ENCODE measurements around the gene HBEGF. TPM values are rescaled to one million over a fixed set of nuclear protein-coding genes. Genes with fewer than 3 reads are reported as not detected.

The HBEGF gene
- total and polyA plus RNA-seq, 2 experiments from 2014 or later: 2.2 to 2.9 TPM

DNA sequence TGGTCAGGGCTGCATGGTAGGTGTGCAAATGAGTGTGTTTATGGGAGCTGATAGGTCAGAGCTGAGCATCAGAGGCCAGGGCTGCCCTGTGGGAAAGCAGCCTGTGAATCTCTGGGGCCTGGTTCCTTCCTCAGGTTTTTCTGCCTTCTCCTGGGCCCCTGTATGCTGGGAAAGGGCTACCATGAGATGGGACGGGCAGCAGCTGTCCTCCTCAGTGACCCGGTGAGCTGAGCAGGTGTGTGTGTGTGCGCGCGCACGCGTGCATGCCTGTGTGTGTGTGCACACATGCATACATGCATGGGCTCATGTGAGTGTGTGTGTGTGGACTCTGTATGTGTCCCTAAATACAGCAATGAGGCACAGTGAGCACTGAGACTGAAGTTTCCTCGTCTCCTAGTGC lies 15.9 kb upstream of the HBEGF start:
- Mint-ChIP-seq H3K36me3 (ENCODE audit: low read depth) (no peaks in the 10 kb centered on the region), H3K4me3 (no peak overlapping the region; the same call in 2 of the 3 replicates), H3K27ac (no peak overlapping the region), H3K4me1 (peaks cover 10% of the 10 kb centered on the region), H3K27me3 (ENCODE audit: insufficient read depth, low read depth, poor library complexity) (peaks cover 23% of the 10 kb centered on the region), H3K9me3 (no peaks in the 10 kb centered on the region)
- Histone ChIP-seq H3K27ac (ENCODE audit: low read depth) (no peak overlapping the region), H3K4me1 (ENCODE audit: insufficient read depth) (0 out of 2 replicates have a peak, but pooled peaks cover 2% of the 10 kb centered on the region), H3K79me2 (replicated peaks; ENCODE audit: insufficient read depth) (no peaks in the 10 kb centered on the region), H3K36me3 (ENCODE audit: insufficient read depth) (no peaks in the 10 kb centered on the region), H3K9me2 (ENCODE audit: insufficient read depth) (0 out of 2 replicates have a peak, but pooled peaks cover 2% of the 10 kb centered on the region), H4K20me1 (replicated peaks; ENCODE audit: insufficient read depth) (no peaks in the 10 kb centered on the region), H3F3A (replicated peaks; ENCODE audit: low read depth) (no peaks in the 10 kb centered on the region), H3K4me3 (no peak overlapping the region), H3K27me3 (ENCODE audit: insufficient read depth) (peaks cover 11% of the 10 kb centered on the region; the same call in 1 of the 2 replicates), H2AFZ (no peak overlapping the region), H3K4me2 (no peak overlapping the region)
- no peak for DNase-seq (ENCODE audit: low spot score)
- TF ChIP-seq NANOG (IDR thresholded peaks at IDR 0.05; ENCODE audit: borderline replicate concordance) (no peak), EZH2phosphoT487 (IDR thresholded peaks at IDR 0.05; ENCODE audit: unreplicated experiment) (no peak), ZNF331 (CRISPR knock-in tag; IDR thresholded peaks at IDR 0.05; ENCODE audit: low read depth) (no peak), ZNF114 (CRISPR knock-in tag; IDR thresholded peaks at IDR 0.05) (no peak), STAT1 (IDR thresholded peaks at IDR 0.05; ENCODE audit: unreplicated experiment) (no peak), JUNB (IDR thresholded peaks at IDR 0.05; ENCODE audit: unreplicated experiment) (no peak)
- TF ChIP-seq, protein P1, sequence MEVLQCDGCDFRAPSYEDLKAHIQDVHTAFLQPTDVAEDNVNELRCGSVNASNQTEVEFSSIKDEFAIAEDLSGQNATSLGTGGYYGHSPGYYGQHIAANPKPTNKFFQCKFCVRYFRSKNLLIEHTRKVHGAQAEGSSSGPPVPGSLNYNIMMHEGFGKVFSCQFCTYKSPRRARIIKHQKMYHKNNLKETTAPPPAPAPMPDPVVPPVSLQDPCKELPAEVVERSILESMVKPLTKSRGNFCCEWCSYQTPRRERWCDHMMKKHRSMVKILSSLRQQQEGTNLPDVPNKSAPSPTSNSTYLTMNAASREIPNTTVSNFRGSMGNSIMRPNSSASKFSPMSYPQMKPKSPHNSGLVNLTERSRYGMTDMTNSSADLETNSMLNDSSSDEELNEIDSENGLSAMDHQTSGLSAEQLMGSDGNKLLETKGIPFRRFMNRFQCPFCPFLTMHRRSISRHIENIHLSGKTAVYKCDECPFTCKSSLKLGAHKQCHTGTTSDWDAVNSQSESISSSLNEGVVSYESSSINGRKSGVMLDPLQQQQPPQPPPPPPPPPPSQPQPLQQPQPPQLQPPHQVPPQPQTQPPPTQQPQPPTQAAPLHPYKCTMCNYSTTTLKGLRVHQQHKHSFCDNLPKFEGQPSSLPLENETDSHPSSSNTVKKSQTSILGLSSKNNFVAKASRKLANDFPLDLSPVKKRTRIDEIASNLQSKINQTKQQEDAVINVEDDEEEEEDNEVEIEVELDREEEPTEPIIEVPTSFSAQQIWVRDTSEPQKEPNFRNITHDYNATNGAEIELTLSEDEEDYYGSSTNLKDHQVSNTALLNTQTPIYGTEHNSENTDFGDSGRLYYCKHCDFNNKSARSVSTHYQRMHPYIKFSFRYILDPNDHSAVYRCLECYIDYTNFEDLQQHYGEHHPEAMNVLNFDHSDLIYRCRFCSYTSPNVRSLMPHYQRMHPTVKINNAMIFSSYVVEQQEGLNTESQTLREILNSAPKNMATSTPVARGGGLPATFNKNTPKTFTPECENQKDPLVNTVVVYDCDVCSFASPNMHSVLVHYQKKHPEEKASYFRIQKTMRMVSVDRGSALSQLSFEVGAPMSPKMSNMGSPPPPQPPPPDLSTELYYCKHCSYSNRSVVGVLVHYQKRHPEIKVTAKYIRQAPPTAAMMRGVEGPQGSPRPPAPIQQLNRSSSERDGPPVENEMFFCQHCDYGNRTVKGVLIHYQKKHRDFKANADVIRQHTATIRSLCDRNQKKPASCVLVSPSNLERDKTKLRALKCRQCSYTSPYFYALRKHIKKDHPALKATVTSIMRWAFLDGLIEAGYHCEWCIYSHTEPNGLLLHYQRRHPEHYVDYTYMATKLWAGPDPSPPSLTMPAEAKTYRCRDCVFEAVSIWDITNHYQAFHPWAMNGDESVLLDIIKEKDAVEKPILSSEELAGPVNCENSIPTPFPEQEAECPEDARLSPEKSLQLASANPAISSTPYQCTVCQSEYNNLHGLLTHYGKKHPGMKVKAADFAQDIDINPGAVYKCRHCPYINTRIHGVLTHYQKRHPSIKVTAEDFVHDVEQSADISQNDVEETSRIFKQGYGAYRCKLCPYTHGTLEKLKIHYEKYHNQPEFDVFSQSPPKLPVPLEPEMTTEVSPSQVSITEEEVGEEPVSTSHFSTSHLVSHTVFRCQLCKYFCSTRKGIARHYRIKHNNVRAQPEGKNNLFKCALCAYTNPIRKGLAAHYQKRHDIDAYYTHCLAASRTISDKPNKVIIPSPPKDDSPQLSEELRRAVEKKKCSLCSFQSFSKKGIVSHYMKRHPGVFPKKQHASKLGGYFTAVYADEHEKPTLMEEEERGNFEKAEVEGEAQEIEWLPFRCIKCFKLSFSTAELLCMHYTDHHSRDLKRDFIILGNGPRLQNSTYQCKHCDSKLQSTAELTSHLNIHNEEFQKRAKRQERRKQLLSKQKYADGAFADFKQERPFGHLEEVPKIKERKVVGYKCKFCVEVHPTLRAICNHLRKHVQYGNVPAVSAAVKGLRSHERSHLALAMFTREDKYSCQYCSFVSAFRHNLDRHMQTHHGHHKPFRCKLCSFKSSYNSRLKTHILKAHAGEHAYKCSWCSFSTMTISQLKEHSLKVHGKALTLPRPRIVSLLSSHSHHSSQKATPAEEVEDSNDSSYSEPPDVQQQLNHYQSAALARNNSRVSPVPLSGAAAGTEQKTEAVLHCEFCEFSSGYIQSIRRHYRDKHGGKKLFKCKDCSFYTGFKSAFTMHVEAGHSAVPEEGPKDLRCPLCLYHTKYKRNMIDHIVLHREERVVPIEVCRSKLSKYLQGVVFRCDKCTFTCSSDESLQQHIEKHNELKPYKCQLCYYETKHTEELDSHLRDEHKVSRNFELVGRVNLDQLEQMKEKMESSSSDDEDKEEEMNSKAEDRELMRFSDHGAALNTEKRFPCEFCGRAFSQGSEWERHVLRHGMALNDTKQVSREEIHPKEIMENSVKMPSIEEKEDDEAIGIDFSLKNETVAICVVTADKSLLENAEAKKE (CRISPR knock-in tag; IDR thresholded peaks at IDR 0.05): no peak
- TF ChIP-seq, protein P2, sequence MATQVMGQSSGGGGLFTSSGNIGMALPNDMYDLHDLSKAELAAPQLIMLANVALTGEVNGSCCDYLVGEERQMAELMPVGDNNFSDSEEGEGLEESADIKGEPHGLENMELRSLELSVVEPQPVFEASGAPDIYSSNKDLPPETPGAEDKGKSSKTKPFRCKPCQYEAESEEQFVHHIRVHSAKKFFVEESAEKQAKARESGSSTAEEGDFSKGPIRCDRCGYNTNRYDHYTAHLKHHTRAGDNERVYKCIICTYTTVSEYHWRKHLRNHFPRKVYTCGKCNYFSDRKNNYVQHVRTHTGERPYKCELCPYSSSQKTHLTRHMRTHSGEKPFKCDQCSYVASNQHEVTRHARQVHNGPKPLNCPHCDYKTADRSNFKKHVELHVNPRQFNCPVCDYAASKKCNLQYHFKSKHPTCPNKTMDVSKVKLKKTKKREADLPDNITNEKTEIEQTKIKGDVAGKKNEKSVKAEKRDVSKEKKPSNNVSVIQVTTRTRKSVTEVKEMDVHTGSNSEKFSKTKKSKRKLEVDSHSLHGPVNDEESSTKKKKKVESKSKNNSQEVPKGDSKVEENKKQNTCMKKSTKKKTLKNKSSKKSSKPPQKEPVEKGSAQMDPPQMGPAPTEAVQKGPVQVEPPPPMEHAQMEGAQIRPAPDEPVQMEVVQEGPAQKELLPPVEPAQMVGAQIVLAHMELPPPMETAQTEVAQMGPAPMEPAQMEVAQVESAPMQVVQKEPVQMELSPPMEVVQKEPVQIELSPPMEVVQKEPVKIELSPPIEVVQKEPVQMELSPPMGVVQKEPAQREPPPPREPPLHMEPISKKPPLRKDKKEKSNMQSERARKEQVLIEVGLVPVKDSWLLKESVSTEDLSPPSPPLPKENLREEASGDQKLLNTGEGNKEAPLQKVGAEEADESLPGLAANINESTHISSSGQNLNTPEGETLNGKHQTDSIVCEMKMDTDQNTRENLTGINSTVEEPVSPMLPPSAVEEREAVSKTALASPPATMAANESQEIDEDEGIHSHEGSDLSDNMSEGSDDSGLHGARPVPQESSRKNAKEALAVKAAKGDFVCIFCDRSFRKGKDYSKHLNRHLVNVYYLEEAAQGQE (IDR thresholded peaks at IDR 0.05; ENCODE audit: unreplicated experiment): no peak
- TF ChIP-seq, protein P3, sequence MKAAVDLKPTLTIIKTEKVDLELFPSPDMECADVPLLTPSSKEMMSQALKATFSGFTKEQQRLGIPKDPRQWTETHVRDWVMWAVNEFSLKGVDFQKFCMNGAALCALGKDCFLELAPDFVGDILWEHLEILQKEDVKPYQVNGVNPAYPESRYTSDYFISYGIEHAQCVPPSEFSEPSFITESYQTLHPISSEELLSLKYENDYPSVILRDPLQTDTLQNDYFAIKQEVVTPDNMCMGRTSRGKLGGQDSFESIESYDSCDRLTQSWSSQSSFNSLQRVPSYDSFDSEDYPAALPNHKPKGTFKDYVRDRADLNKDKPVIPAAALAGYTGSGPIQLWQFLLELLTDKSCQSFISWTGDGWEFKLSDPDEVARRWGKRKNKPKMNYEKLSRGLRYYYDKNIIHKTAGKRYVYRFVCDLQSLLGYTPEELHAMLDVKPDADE (IDR thresholded peaks at IDR 0.05): no peak
- no peak for ATAC-seq

Measured in GM23338 (cell line).